NK-92 (cell line): ENCODE data around the gene IL12RB1.
"Not testable (repeated sequence)": the region's sequence is repeated elsewhere in the genome, so short reads cannot be mapped to it uniquely, and the experiment has no call there.

Experiments used
- DNase-seq: peaks from one replicate; lab custom pipeline; 2025; ENCODE audit not compliant: unreplicated experiment; lab: John Stamatoyannopoulos, UW

IL12RB1 gene

DNA sequence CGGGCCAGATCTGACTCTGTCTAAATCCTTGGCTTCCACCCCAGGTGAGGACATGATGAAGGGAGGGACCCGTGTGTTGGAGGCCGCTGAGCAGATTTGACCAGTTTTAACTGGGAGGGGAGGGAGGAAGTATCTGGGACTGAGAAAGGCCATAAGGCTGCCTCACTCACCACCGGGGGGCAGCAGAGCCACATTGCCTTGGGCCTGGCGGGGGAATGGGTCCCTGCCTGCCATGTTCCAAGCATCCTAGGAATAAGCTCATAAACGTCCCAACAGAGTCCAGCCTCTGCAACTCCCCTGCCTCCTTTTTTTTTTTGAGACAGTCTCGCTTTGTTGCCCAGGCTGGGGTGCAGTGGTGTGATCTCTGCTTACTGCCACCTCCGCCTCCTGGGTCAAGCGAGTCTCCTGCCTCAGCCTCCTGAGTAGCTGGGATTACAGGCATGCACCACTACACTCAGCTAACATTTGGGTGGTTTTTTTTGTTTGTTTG is 26.3 kb upstream of the IL12RB1 start:
- no peak for DNase-seq

- no peak for DNase-seq
These were observed 24.0 kb upstream of the IL12RB1 start for GRCh38 chr19:18110609-18111232.

DNA sequence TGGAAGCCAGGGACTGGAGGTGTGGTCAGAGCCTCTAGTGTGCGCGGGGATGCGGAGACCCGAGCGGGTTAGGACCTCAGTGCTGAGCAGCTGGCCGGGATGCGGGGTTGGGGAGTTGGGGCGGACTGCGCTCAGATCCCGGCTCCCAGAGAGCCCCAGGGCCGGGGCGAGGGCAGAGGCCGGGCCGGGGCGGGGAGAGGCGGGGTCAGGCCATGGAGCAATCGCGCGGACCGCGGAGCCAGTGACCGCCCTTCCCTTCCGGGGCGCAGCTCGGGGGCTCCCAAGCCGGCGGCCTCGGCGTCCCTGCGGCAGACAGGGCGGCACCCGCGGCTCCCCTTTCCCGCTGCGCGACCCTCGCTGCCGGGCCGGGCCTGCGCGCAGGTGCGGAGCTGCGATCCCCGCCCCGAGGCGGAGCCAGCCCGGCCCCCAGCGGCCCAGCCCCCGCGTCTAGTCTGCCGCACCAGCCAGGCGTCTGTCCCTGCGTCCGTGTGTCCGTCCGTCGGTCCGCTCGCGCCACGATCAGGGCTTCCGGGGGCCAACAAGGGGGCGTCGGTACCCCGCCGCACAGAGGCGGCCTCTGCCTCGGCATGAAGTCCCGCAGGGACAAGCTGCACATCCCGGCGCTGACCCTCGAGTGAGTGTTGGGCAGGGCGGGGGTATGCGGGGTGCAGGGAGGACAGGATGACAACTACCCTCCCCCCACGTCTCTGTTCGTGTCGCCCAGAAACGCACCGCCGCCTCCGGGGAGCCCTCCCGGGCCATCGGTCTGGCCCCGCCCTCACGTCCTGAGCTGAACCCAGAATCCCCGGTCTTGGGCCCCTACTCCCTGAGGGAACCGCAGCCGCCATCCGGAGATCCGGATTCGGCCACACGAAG is 23.2 kb upstream of the IL12RB1 start:
- no peak for DNase-seq

DNA sequence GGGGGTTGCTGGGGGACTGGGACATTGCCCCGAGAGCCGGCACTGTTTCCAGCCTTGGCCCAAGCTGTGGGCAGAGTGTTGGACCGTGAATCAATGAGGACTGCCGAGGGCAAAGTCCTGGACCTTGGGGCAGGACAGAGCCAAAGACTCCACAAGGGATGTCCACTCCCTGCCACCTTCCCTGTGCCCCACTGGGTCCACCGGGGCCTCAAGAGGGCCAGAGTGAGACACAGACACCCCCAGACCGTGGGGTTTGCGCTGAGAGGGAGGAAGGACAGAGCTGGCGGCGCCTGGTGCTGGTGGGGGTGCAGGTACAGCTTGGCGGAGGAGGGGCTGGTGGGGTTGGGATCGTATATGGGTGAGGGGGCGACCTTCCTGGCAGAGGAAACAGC is 22.6 kb upstream of the IL12RB1 start:
- no peak for DNase-seq

DNA sequence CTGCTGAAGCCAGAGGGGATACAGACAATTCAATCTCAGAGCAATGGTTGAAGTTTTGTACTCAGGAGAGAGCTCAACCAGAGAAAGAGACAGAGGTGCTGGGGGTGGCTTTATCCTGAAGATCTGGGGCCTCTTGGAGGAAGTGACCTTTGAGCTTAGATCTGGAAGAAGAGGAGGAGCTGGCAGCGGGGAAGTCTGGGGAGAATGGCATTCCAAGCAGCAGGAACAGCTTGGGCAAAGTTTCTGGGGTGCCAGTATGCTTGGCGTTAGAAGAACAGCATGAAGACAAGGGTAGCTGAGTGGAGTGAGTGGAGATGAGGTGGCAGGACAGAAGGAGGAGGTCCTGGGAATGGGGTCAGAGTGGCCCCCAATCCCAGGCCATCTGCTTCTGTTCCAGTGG is 22.2 kb upstream of the IL12RB1 start:
- no peak for DNase-seq

- no peak for DNase-seq
These were observed 20.5 kb upstream of the IL12RB1 start for GRCh38 chr19:18107235-18107634.

DNA sequence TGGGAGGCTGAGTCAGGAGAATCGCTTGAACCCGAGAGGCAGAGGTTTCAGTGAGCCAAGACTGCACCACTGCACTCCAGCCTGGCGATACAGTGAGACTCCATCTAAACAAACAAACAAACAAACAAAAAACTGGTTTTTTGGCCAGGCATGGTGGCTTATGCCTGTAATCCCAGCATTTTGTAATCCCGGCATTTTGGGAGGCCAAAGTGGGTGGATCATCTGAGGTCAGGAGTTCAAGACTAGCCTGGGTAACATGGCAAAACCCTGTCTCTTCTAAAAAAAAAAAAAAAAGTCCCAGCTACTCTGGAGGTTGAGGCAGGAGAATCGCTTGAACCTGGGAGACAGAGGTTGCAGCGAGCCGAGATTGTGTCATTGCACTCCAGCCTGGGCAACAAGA is 18.5 kb upstream of the IL12RB1 start:
- not testable (repeated sequence) for DNase-seq

DNA sequence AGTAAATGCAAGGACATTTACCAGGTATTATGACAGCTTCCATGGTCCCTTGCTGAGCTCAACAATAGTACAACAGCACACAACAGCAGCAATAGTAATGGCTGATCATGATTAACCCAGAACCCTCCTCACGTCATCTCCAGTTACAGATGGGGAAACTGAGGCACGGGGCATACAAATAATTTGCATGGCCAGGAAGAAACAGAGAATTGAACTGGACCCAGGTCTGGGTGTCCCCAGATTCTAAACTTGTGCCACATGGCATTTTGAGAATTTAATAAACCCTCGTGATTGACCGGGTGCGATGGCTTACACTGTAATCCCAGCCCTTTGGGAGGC is 18.0 kb upstream of the IL12RB1 start:
- no peak for DNase-seq

DNA sequence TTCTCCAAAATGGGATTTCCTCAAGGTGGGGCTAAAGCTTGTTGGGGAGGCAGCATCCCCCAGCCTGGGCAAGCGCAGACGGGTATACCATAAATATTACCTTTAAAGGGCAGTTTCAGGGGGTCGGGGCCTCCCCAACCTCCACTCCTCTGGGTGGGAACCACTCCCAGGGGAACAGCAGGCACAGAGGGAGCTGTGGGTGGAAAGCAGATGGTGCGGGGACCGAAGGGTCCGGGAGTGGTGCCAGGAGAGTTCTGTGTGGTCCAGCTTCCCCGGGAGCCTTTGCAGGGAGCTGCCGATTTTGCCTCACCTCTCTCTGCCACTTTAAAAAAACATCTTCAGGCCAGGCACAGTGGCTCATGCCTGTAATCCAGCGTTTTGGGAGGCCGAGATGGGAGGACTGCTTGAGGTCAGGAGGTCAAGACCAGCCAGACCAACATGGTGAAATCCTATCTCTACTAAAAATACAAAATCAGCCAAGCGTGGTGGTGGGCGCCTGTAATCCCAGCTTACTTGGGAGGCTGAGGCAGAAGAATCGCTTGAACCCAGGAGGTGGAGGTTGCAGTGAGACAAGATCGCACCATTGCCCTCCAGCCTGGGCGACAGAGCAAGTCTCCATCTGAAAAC is 16.3 kb upstream of the IL12RB1 start:
- DNase-seq, result no peak

DNA sequence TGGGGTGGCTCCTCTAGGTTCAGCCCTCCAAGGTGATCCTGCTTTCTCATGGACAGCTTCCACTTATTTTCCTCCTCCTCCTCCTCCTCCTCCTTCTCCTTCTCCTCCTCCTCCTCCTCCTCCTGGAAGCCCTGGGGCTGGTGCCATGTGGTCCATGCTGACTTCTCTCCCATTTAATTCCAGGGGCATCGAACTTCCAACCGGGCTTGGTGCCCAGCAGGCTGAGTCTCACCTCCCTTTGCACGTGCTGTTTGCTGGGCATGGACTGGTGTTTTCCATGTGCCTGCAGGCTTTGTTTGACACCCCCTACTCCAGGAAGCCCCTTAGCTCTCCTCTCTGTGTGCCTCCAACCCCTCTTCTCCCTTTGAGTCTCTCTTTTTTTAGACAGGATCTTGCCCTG is 14.5 kb upstream of the IL12RB1 start:
- DNase-seq, result no peak

- DNase-seq, result no peak
These were observed 14.0 kb upstream of the IL12RB1 start for GRCh38 chr19:18100710-18101109.

DNA sequence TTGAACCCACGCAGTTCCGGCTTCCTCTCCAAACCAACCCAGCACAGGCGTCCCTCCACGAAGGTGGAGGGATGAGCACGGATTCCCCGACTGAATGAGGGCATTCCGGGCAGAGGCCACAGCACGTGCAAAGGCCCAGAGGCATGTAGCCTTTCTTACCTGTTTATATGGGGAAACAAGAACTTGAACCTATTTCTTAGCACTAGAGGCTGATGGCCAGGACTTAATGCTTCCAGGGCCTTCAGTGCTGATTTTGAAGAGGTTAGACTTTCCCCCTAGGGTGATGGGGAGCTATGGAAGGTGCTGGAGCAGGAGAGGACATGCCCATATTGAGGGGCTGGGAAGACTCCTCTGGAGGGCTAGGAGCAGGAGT is 12.9 kb upstream of the IL12RB1 start:
- DNase-seq, result no peak

DNA sequence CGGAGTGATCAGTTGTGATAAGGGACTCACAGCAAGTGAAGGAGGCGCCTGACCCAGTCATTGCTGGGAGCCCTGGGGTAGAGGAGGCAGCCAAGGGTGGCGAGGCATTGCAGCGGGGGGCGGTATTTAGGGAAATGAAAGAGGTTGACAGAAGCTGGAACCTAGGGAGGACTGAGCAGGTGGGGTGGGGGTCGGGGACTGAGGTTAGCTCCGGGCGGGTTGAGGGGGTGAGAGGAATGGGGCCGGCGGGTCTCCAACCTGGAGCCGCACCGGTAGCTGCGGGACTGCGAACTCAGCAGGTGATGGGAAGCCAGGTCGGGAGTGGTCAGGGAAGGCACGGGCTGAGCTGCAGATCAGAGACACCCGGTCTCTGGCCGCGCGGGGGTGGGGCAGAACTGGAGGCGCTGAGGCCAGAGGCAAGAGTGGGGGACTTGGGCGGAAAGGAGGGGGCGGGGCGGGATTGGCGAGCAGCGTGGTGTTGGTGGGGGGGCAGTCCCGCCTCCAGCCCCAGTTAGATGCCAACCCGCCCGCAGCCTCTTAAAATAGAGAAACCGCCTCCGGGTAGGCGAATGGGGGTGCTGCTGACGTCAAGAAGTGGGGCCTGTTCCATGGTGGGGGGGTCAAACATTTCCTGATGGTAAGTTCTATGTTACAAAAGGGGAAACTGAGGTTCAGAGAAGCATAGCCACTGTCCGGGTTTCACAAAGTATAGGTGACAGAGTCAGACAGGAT is 12.3 kb upstream of the IL12RB1 start:
- DNase-seq, result no peak

DNA sequence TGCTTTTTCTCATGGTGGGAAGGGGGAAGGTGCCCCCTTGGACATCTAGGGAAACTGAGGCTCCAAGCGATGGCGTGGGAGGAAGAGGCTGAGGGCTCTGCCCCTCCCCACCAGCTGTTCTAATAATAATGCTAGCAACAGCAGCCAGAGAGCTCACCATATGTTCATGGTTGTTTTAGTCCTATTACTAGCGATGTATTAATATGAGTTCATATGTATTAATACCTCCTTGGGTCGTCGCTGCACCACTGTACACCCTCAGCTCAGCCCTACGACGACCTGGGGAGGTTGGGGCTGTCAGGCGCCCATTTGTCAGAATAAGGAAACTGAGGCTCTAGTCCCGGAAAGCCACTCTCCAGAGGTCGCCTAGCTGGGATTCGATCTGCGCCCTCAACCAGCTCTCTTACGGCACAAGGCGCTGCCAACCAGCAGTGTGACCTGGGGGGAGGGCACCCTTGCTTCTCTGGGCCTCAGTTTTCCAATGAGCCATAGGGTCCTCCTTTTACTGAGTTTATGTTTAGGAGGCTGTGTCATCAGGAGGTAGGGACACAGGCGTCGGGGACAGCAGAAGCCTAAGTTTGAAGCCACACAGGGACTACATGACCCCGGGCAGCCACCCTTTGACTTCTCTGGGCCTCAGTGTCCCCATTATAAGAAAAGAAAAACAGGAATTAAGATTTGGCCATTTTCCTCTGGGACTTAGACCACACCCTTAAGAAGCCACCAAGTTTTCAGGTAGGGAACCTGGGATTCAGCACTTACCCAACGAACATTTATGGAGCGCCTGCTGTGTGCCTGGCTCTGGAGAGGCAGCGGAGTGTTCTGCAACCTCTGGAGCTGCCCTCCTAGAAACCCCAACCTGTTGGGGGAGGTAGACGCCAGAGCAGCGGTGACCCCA is 11.5 kb upstream of the IL12RB1 start:
- DNase-seq, result no peak

DNA sequence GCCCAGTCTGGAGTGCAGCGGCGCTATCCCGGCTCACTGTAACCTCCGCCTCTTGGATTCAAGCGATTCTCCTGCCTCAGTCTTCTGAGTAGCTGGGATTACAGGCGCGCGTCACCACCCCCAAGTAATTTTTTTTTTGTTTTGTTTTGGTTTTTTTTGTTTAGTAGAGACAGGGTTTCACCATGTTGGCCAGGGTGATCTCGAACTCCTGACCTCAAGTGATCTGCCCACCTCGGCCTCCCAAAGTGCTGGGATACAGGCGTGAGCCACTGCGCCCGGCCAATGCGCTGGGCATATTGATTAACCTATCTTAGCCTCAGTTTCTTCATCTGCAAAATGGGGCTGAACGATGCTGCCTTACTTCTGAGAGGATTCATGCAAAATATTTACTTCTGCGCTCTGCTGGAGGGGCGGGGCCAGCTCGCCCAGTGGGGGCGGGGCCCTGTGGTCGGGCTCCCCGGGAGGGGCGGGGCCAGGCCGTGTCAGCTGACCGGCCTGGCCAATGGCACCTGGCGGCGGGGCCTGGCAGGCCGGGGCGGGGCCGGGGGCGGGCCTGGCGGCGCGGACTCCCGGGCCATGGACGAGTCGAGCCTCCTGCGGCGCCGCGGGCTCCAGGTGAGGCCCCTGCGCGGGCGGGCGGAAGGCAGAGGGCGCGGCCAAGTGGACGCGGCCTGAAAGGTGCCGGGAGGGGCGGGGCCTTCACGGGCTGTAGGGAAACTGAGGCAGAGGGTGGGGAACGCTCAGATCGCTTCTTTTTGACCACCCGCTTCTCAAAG is 10.7 kb upstream of the IL12RB1 start, which contains the start of gene MAST3:
MAST3 (plus strand) TSS at position 562 of the 776 bp plus-strand sequence; CDS start at position 577, 15 bp downstream.
- no peak for DNase-seq

DNA sequence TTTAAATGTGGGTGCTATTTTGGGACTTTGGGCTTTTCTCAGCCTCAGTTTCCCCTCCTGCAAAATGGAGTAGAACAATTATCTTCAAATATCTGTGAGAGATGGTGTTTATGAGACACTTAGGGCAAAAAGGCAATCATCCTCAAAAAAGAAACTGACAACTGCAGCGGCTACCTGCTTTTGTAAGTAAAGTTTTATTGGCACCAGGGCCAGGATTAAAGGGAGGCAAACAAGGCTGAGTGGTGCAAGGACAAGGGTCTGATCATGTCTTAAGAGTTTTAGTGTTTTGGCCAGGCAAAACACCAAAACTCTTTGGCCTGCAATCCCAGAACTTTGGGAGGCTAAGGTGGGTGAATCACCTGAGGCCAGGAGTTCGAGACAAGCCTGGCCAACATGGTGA is 9.5 kb upstream of the IL12RB1 start:
- no peak for DNase-seq

GRCh38 chr19:18093439-18094161 is 6.9 kb upstream of the IL12RB1 start:
- DNase-seq, result no peak

GRCh38 chr19:18091217-18091608 is 4.5 kb upstream of the IL12RB1 start:
- DNase-seq, result no peak
